CD1c-positive myeloid dendritic cell (primary cell): ENCODE results near the gene LMX1B.

Experiments used
- DNase-seq: peaks from one replicate; pipeline ENCODE4 v3.0.0-alpha.2; 2016; ENCODE audit errors: extremely low spot score

The LMX1B gene

DNA sequence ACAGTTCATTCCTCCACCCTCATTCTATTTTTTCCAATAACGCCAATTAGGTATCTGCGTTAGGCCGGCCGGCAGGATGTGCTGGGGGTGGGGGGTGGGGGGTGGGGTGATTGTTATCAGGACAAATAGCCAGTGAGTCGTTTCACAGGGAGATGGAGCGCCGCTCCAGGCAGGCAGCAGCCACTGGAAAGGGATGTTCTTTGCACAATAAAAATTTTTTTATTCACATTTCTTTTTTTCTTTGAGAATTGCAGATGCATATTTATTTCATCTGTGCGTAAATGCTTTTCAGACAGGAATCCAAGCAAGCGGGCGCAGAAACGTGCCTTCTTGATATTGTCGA, 4.1 kb downstream of the LMX1B start:
- DNase-seq: no peak

- DNase-seq: no peak
These were observed 4.5 kb downstream of the LMX1B start for GRCh38 chr9:126618190-126618584.

DNA sequence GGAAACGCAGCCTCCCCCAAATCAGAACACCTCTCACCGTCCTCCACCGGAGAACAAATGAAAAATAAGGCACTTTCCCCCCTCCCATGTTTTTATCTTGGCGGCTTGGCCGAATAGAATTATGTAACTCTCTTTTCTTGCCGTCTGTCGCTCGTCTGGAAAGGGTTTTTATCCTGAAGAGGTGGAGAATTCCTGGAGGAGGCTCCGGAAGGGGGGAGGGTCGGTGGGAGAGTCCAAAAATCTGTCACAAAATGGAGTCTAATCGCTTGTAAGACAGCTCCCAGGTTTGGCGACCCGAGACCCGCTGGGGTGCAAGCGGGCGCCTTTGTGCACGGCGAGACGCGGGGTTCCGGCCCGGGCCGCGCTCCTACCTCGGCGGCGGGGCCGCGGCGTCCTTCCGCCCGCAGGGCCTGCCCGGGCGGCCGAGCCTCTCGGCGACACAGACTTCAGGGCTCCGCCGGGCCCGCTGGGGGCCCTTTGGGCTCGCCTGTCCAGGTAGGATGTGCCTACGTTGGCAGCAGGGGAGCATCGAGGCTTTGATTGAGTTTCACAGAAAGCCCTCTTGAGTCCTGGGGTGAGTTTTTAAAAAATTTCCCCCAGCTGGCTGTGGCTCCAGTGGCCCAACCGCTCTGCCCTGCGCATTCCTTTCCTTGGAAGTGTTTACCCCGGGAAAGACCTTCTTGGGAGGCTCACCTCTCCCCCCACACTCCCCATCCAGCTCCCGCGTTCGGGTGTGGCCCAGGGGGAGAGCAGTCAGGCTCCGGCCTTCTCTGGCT, 5.0 kb downstream of the LMX1B start:
- DNase-seq: no peak

GRCh38 chr9:126619361-126620135, 5.8 kb downstream of the LMX1B start:
- DNase-seq: no peak

GRCh38 chr9:126620478-126620877, 6.8 kb downstream of the LMX1B start:
- DNase-seq: no peak

- no peak for DNase-seq
These were observed 7.6 kb downstream of the LMX1B start for GRCh38 chr9:126621061-126621918.

- no peak for DNase-seq
These were observed 8.4 kb downstream of the LMX1B start for GRCh38 chr9:126621919-126622735.

GRCh38 chr9:126623314-126623666, 9.6 kb downstream of the LMX1B start:
- DNase-seq: no peak

- no peak for DNase-seq
These were observed 10.1 kb downstream of the LMX1B start for GRCh38 chr9:126623667-126624478.

GRCh38 chr9:126624479-126624826, 10.7 kb downstream of the LMX1B start:
- DNase-seq: no peak

DNA sequence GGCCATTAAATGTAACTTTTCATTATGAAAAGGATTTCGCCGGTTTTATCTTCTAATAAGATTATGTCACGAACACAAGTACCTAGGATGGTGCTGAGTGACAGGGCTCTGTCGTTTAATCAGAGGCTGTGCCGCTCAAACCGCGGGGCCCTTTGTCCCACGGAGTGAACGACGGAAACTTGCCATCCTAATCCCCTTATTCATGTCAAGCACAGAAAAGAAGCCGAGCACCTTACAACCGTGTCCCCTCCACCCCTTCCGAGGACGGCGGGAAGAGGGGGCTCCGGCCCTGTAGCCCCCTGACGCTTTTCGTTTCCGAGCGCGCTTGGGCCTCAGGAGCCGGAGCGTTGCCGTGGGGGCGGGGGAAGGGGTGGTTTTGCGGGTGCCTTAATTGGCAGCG, 11.2 kb downstream of the LMX1B start:
- DNase-seq: no peak

DNA sequence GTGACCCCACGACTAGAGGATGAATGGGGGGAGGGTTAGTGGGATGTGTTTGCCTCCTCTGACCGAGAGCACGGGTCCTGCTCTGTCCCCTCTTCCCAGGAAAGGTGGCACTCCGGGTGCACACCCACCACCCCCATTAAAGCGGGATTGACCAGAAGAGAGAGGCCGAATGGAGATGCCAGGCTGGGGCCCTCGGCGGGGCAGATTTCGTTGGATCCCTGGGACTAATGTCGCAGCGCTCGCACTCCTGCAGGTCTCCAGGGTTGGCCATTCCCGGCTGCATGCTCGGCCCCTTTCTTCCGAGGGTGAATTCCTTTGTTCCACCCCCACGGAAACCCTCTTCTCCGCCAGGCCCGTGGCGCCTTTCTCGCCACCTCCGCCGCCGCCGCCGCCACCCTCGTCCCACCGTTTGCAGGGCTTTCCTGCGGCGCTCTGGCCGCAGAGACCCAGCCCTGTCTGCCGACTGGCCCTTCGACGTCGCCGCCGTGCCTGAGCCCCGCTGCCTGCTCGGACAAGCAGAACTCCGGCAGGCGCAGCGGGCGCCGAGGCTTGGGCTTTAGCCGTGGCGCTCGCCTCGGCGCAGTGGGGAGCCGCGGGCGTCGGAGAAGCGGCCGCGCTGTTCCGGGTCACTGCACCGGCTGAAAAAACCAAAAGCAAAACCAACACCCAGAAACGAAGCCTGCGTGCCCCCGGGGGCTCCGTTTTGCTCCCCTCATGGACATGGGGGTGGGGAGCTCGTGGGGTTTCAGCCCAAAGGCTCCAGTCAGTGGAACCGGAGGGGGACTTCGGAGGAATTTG, 11.8 kb downstream of the LMX1B start:
- DNase-seq: no peak

DNA sequence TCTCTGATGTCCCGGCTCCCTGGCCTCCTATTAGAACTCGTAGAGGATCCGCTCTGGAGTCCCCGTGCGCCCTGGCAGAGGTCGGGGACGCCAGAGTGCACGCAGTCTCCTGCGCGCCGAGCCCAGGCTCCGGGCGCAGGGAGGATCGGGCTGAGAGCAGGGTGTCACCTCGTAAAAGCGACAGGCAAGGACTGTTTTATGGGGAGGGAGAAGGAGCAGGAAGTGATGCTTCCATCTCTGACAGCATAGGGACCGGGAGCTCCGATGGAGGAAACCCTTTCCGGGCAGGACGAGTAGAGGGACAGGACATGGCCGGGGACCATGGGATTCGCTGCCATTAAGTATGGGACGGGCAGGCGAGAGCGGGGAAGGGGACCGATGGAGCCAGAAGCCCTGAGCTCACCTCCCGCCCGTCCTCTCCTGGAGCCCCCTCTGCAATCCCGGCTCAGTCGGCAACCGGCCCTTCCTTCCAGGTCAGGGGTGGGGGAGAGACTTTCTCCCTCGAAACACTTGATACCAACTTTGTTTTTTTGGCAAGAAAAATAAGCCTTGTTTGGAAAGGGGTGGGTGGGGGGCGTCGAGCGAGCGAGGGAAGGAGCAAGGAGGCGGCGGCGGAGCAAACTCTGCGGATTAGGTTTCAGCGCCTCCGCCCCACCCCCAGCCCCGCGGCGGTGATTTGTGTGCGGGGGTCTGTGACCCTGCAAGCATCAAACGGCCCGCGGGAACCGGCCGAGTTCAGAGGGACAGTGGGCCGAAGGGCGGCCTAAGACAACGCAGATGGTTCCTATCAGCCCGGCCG, 12.6 kb downstream of the LMX1B start:
- DNase-seq: no peak

- DNase-seq: no peak
These were observed 13.2 kb downstream of the LMX1B start for GRCh38 chr9:126626926-126627233.

DNA sequence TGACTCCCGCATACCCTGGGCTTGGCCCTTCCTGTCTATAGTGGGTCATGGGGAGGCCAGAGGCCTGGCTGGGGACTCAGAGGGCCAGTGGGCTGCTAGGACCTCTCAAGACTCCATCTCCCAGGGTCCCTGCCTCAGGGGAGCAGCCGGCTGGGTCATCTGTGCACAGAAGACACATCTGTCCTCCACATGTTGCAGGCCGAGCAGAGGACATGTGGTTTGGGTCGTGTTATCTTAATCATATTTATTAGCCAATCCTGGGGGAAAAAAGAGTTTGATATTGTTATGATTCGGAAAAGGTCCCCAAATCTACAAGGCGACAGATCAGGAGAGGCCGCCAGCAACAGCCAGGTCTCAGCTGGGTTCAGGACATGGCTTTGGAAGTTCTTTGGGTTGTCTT, 14.4 kb downstream of the LMX1B start:
- DNase-seq: no peak

GRCh38 chr9:126628969-126629674, 15.4 kb downstream of the LMX1B start:
- no peak for DNase-seq

GRCh38 chr9:126630458-126631237, 16.9 kb downstream of the LMX1B start:
- no peak for DNase-seq

- no peak for DNase-seq
These were observed 17.5 kb downstream of the LMX1B start for GRCh38 chr9:126631254-126631653.
